Suprapubic skin (tissue), 4 donors: Measurements from ENCODE around the gene NECAB3. TPM values are rescaled to one million over a fixed set of nuclear protein-coding genes. Genes with fewer than 3 reads are reported as not detected.

Source experiments
- DNase-seq, 2 donors: peaks; one replicate each; pipeline ENCODE4 v3.0.0-alpha.2; 2019; ENCODE audit warnings: low spot score in 2 of 2
- H3K27ac ChIP-seq: fragments of 200-600 bp; sonication (generic); one replicate; pipeline ENCODE4 v1.5.1; 2019
- H3K27me3 ChIP-seq: fragments of 200-600 bp; sonication (generic); one replicate; pipeline ENCODE4 v1.5.1; 2019
- H3K36me3 ChIP-seq: fragments of 200-600 bp; sonication (generic); one replicate; pipeline ENCODE4 v1.5.1; 2019
- H3K4me1 ChIP-seq: fragments of 200-600 bp; sonication (generic); one replicate; pipeline ENCODE4 v1.5.1; 2019
- H3K4me3 ChIP-seq: fragments of 200-600 bp; sonication (generic); one replicate; pipeline ENCODE4 v1.5.1; 2019; ENCODE audit warnings: mild to moderate bottlenecking
- H3K9me3 ChIP-seq: fragments of 200-600 bp; sonication (generic); one replicate; pipeline ENCODE4 v1.5.1; 2019
- EP300 ChIP-seq: sonication (generic); formaldehyde crosslinking; IDR thresholded peaks from one replicate; pipeline ENCODE4 v1.6.1; 2017; ENCODE audit warnings: antibody characterized with exemption
- POLR2A ChIP-seq, 2 donors: fragments of 450-650 bp; IDR thresholded peaks; one replicate each; pipeline ENCODE4 v1.6.1; 2017; ENCODE audit warnings: antibody characterized with exemption in 2 of 2, mild to moderate bottlenecking in 2 of 2, moderate library complexity in 2 of 2
- POLR2AphosphoS5 ChIP-seq, 3 donors: sonication (generic); formaldehyde crosslinking; IDR thresholded peaks; one replicate each; pipeline ENCODE4 v1.6.1; 2017; ENCODE audit warnings: antibody characterized with exemption in 3 of 3
- WGBS: methylation state at CpG from one replicate; pipeline ENCODE4 v1.1.5; 2018; 5-methylcytosine and 5-hydroxymethylcytosine counted together
- total RNA-seq, 4 donors: library from RNA; depleted of rRNA; stranded (reverse); fragments of >200 nt; gene quantifications; one replicate each; pipeline ENCODE4 v1.1.0, GENCODE V29; 2016
- TF ChIP-seq, protein P1 (sequence below), 2 donors: fragments of 200-600 bp in 1 of 2; fragments of 450-650 bp in 1 of 2; sonication (generic) in 1 of 2; IDR thresholded peaks; one replicate each; pipeline ENCODE4 v1.5.1; 2016 to 2019; ENCODE audit warnings: antibody characterized with exemption in 2 of 2, mild to moderate bottlenecking in 1 of 2, moderate library complexity in 1 of 2

The NECAB3 gene
- total RNA-seq, 4 donors from 2014 or later = 19.9 to 37.5 (median 22.1) TPM

DNA sequence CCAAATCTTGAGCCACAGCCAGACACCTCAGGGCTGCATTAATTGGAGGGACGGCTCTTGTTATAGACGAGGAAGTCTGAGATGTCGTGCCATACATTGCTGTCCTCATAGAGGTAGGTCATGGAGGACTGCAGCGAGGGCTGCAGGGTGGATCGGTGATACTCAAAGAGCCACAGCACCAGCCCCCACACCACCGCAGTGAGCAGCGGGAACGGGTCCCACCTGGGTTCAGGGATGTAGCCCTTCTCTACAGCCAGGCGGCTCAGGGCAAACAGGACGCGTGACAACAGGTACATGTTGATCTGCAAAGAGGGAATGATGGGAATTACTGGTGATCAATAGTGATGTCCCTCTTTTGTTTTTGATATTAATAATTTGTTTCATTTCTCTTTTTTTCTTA, 33.4 kb upstream of the NECAB3 start:
- 84% methylated on average over 11 of the region's 11 CpGs for WGBS

GRCh38 chr20:33704197-33704924, 30.1 kb upstream of the NECAB3 start:
- Histone ChIP-seq H3K27ac (no peak overlapping the region), H3K36me3 (peaks cover 21% of the 10 kb centered on the region), H3K4me3 (no peak overlapping the region), H3K27me3 (no peaks in the 10 kb centered on the region), H3K4me1 (no peaks in the 10 kb centered on the region), H3K9me3 (no peaks in the 10 kb centered on the region)
- TF ChIP-seq EP300 (no peak), POLR2A (IDR thresholded peaks at IDR 0.05) (no peak), POLR2AphosphoS5 (IDR thresholded peaks at IDR 0.05) (no peak)
- TF ChIP-seq, protein P1, sequence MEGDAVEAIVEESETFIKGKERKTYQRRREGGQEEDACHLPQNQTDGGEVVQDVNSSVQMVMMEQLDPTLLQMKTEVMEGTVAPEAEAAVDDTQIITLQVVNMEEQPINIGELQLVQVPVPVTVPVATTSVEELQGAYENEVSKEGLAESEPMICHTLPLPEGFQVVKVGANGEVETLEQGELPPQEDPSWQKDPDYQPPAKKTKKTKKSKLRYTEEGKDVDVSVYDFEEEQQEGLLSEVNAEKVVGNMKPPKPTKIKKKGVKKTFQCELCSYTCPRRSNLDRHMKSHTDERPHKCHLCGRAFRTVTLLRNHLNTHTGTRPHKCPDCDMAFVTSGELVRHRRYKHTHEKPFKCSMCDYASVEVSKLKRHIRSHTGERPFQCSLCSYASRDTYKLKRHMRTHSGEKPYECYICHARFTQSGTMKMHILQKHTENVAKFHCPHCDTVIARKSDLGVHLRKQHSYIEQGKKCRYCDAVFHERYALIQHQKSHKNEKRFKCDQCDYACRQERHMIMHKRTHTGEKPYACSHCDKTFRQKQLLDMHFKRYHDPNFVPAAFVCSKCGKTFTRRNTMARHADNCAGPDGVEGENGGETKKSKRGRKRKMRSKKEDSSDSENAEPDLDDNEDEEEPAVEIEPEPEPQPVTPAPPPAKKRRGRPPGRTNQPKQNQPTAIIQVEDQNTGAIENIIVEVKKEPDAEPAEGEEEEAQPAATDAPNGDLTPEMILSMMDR (IDR thresholded peaks at IDR 0.05) = no peak
- WGBS = 93% methylated on average over 10 of the region's 11 CpGs
- DNase-seq = no peak

More for the DNA sequence above, 33.4 kb upstream of the NECAB3 start:
- H3K27me3 ChIP-seq = no peaks in the 10 kb centered on the region
- H3K4me3 ChIP-seq = no peak overlapping the region
- no peak for TF ChIP-seq POLR2A (IDR thresholded peaks at IDR 0.05)
- TF ChIP-seq, protein P1 (IDR thresholded peaks at IDR 0.05) = no peak
- no peak for TF ChIP-seq POLR2AphosphoS5 (IDR thresholded peaks at IDR 0.05)
- no peak for TF ChIP-seq EP300
- no peaks in the 10 kb centered on the region for H3K9me3 ChIP-seq
- no peak overlapping the region for H3K27ac ChIP-seq
- peaks cover 5% of the 10 kb centered on the region for H3K4me1 ChIP-seq
- peaks cover 44% of the 10 kb centered on the region for H3K36me3 ChIP-seq
- no peak for DNase-seq

DNA sequence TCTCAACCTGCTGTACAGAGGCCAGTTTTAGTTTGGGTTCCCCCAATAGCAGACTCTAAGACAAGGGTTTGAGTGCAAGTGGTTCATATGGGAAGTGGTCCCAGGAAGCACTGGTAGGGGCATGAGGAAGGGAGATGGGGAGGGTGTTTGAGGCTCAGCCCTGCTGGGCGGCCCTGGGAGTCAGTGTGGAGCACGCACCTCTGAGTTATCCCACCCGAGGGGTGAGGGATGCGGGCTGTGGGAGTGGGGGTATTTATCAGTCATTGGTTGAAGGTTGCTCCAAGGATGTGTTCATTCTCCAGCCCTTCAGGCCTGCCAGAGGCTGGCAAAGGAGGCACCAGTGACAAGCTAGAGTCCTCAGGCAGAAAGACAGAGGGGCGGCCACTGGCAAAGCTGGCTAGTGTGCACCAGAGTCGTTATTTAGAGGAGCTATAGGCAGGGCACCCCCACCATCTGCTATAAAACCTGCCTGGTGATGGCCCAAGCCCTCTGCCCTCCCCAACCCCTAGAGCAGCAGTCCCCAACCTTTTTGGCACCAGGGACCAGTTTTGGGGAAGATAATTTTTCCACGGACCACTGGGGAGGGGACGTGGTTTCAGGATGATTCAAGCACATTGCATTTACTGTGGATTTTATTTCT, 29.4 kb upstream of the NECAB3 start:
- no peak for TF ChIP-seq EP300
- TF ChIP-seq, protein P1 (IDR thresholded peaks at IDR 0.05) = no peak
- TF ChIP-seq POLR2AphosphoS5 (IDR thresholded peaks at IDR 0.05) = no peak
- TF ChIP-seq POLR2A (IDR thresholded peaks at IDR 0.05) = no peak
- no peak overlapping the region for H3K27ac ChIP-seq
- no peaks in the 10 kb centered on the region for H3K9me3 ChIP-seq
- H3K4me3 ChIP-seq = no peak overlapping the region
- no peaks in the 10 kb centered on the region for H3K4me1 ChIP-seq
- peaks cover 21% of the 10 kb centered on the region for H3K36me3 ChIP-seq
- WGBS = 85% methylated on average over 8 of the region's 8 CpGs
- no peaks in the 10 kb centered on the region for H3K27me3 ChIP-seq
- DNase-seq = no peak

DNA sequence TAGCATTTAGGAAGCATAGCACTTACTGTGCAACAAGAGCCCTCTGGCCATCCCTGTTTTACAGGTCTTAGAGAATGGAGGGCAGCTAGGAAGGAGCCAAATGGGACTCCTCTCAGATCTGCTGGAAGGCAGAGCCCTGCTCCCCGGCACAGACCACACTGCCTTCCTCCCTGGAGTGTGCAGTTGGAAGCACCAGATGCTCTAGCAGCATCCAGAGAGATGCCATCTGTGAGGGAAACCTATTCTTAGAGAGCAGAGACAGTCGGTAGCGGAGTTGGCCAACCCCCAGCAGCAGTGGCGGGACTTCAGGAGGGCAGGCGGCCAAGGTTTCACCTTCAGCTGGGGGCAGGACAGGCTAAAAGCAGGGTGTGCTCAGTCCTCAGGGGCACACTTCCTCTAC, 28.6 kb upstream of the NECAB3 start:
- Histone ChIP-seq H3K4me3 (no peak overlapping the region), H3K27ac (no peak overlapping the region), H3K27me3 (no peaks in the 10 kb centered on the region), H3K36me3 (peaks cover 21% of the 10 kb centered on the region), H3K9me3 (no peaks in the 10 kb centered on the region), H3K4me1 (no peaks in the 10 kb centered on the region)
- WGBS = 57% methylated on average over 2 of the region's 5 CpGs
- no peak for TF ChIP-seq POLR2AphosphoS5 (IDR thresholded peaks at IDR 0.05)
- no peak for TF ChIP-seq POLR2A (IDR thresholded peaks at IDR 0.05)
- TF ChIP-seq, protein P1 (IDR thresholded peaks at IDR 0.05) = no peak
- TF ChIP-seq EP300 = no peak
- DNase-seq = no peak
